H1 (cell line): ENCODE results near the gene BCAS1. TPM values are rescaled to one million over a fixed set of nuclear protein-coding genes. Genes with fewer than 3 reads are reported as not detected.

ENCODE experiments used
- CTCF ChIA-PET: fragments of 300-600 bp; sonication (Branson Sonifier 250); formaldehyde crosslinking; loops from one replicate; lab custom pipeline; 2021; ENCODE audit not compliant: partially characterized antibody; lab: Charles Lee
- POLR2A ChIA-PET: fragments of 300-600 bp; sonication (Branson Sonifier 250); formaldehyde crosslinking; loops from one replicate; lab custom pipeline; 2021; ENCODE audit warnings: inconsistent platforms; ENCODE audit not compliant: partially characterized antibody; lab: Charles Lee
- DNase-seq, 2 experiments: peaks; one replicate each; pipeline versions ENCODE4 v3.0.0 to v3.0.0-alpha.2; 2010 to 2022; ENCODE audit warnings: low spot score in 2 of 2, low read depth in 1 of 2, mixed read lengths in 1 of 2
- FAIRE-seq: peaks from 2 replicates; lab custom pipeline; 2011; peaks lifted over from hg19 to GRCh38; lab: Jason Lieb, UNC
- H2AFZ ChIP-seq: 2 replicates; pipeline ENCODE4 v1.8.1; 2012; ENCODE audit warnings: low read length, inconsistent platforms
- H2AK5ac ChIP-seq: 2 replicates; pipeline ENCODE4 v1.6.1; 2013; ENCODE audit warnings: low read depth, low read length
- H2BK120ac ChIP-seq: replicated peaks from 2 replicates; pipeline ENCODE3; 2013; ENCODE audit warnings: low read depth, low read length, inconsistent platforms
- H2BK12ac ChIP-seq: 2 replicates; pipeline ENCODE4 v1.6.1; 2013; ENCODE audit warnings: low read depth, low read length
- H2BK15ac ChIP-seq: 2 replicates; pipeline ENCODE4 v1.6.1; 2013; ENCODE audit warnings: low read length
- H2BK20ac ChIP-seq: 2 replicates; pipeline ENCODE4 v1.6.1; 2013; ENCODE audit warnings: low read length
- H2BK5ac ChIP-seq: 2 replicates; pipeline ENCODE4 v1.6.1; 2013; ENCODE audit warnings: low read depth, low read length
- H3K14ac ChIP-seq: 2 replicates; pipeline ENCODE4 v1.6.1; 2013; ENCODE audit warnings: inconsistent platforms; ENCODE audit not compliant: insufficient read length
- H3K18ac ChIP-seq: 2 replicates; pipeline ENCODE4 v1.6.1; 2013; ENCODE audit warnings: low read length; ENCODE audit errors: extremely low read depth
- H3K23ac ChIP-seq: 2 replicates; pipeline ENCODE4 v1.6.1; 2013; ENCODE audit warnings: inconsistent platforms; ENCODE audit not compliant: insufficient read length
- H3K23me2 ChIP-seq: 2 replicates; pipeline ENCODE4 v1.6.1; 2013; ENCODE audit warnings: low read depth, low read length
- H3K27ac ChIP-seq: 2 replicates; pipeline ENCODE4 v1.6.1; 2011; ENCODE audit warnings: low read depth, low read length, inconsistent platforms
- H3K27me3 ChIP-seq, 4 experiments: replicated peaks in 1 of 4; 1 replicate in 1 of 4; 2 replicates in 3 of 4; pipeline versions ENCODE4 v1.6.1 to v1.8.1; 2011 to 2013; ENCODE audit warnings: low read length in 3 of 4, mild to moderate bottlenecking in 3 of 4, inconsistent platforms in 2 of 4, mixed read lengths in 2 of 4, moderate library complexity in 1 of 4; ENCODE audit not compliant: control insufficient read depth in 3 of 4, insufficient read depth in 3 of 4; ENCODE audit errors: extremely low read depth in 1 of 4
- H3K36me3 ChIP-seq, 4 experiments: 2 replicates each; pipeline versions ENCODE4 v1.6.1 to v1.8.1; 2011 to 2013; ENCODE audit warnings: mild to moderate bottlenecking in 4 of 4, low read length in 3 of 4, moderate library complexity in 2 of 4, control low read depth in 1 of 4, inconsistent platforms in 1 of 4; ENCODE audit not compliant: insufficient read depth in 4 of 4, control insufficient read depth in 2 of 4
- H3K4ac ChIP-seq: replicated peaks from 2 replicates; pipeline ENCODE3; 2013; ENCODE audit warnings: low read length, low read depth, mixed read lengths, inconsistent platforms; ENCODE audit not compliant: insufficient read length
- H3K4me1 ChIP-seq, 4 experiments: replicated peaks in 1 of 4; 1 replicate in 1 of 4; 2 replicates in 3 of 4; pipeline versions ENCODE4 v1.6.1 to v1.8.1; 2011 to 2013; ENCODE audit warnings: low read length in 3 of 4, inconsistent platforms in 2 of 4, mixed read lengths in 1 of 4; ENCODE audit not compliant: insufficient read depth in 4 of 4, control insufficient read depth in 3 of 4
- H3K4me2 ChIP-seq, 2 experiments: 2 replicates each; pipeline versions ENCODE4 v1.6.1 to v1.8.1; 2011 to 2013; ENCODE audit warnings: low read depth in 2 of 2, low read length in 2 of 2, control low read depth in 1 of 2, inconsistent platforms in 1 of 2, mild to moderate bottlenecking in 1 of 2; ENCODE audit not compliant: insufficient read depth in 1 of 2
- H3K4me3 ChIP-seq, 4 experiments: fragments of 200-600, 300-600 bp in 1 of 4; sonication (generic), shearing (Covaris generic), sonication (Bioruptor Twin) in 1 of 4; 2 replicates each; pipeline versions ENCODE4 v1.5.1 to v1.8.1; 2011 to 2016; ENCODE audit warnings: low read length in 4 of 4, low read depth in 3 of 4, control low read depth in 2 of 4, inconsistent platforms in 2 of 4, mild to moderate bottlenecking in 2 of 4, mixed read lengths in 1 of 4, moderate library complexity in 1 of 4; ENCODE audit not compliant: insufficient read depth in 2 of 4; ENCODE audit errors: extremely low read depth in 1 of 4
- H3K56ac ChIP-seq: replicated peaks from 2 replicates; pipeline ENCODE3; 2013; ENCODE audit warnings: low read depth, mild to moderate bottlenecking, mixed read lengths, low read length, inconsistent platforms; ENCODE audit not compliant: insufficient read length
- H3K79me1 ChIP-seq: 2 replicates; pipeline ENCODE4 v1.6.1; 2013; ENCODE audit warnings: low read depth, low read length, control low read depth
- H3K79me2 ChIP-seq, 2 experiments: 2 replicates each; pipeline versions ENCODE4 v1.6.1 to v1.8.1; 2012 to 2013; ENCODE audit warnings: low read length in 2 of 2, mild to moderate bottlenecking in 2 of 2, inconsistent platforms in 1 of 2; ENCODE audit not compliant: insufficient read depth in 2 of 2, control insufficient read depth in 1 of 2
- H3K9ac ChIP-seq, 4 experiments: replicated peaks in 1 of 4; 1 replicate in 1 of 4; 2 replicates in 3 of 4; pipeline versions ENCODE4 v1.6.1 to v1.8.1; 2011 to 2013; ENCODE audit warnings: low read depth in 3 of 4, low read length in 3 of 4, control low read depth in 2 of 4, mild to moderate bottlenecking in 2 of 4, moderate library complexity in 2 of 4, inconsistent platforms in 1 of 4; ENCODE audit errors: extremely low read depth in 1 of 4
- H3K9me3 ChIP-seq, 2 experiments: 2 replicates each; pipeline versions ENCODE4 v1.6.1 to v1.8.1; 2012 to 2013; ENCODE audit warnings: mild to moderate bottlenecking in 2 of 2, moderate library complexity in 2 of 2, control low read depth in 1 of 2, inconsistent platforms in 1 of 2, low read depth in 1 of 2, low read length in 1 of 2, mixed read lengths in 1 of 2; ENCODE audit not compliant: insufficient read depth in 2 of 2
- H4K20me1 ChIP-seq, 2 experiments: replicated peaks in 1 of 2; 2 replicates each; pipeline versions ENCODE3 to v1.8.1; 2011 to 2013; ENCODE audit warnings: inconsistent platforms in 2 of 2, low read length in 2 of 2, mild to moderate bottlenecking in 1 of 2; ENCODE audit not compliant: insufficient read depth in 2 of 2, control insufficient read depth in 1 of 2
- H4K5ac ChIP-seq: 2 replicates; pipeline ENCODE4 v1.6.1; 2013; ENCODE audit warnings: low read length, low read depth, mixed read lengths, inconsistent platforms; ENCODE audit not compliant: insufficient read length
- H4K8ac ChIP-seq: 2 replicates; pipeline ENCODE4 v1.8.0; 2013; ENCODE audit warnings: mild to moderate bottlenecking, moderate library complexity, low read length, inconsistent platforms; ENCODE audit not compliant: insufficient read depth; ENCODE audit errors: extremely low read depth
- H4K91ac ChIP-seq: replicated peaks from 2 replicates; pipeline ENCODE3; 2013; ENCODE audit warnings: low read length, mixed read lengths, inconsistent platforms; ENCODE audit not compliant: insufficient read length
- ASH2L ChIP-seq: fragments of 200-600, 300-600 bp; sonication (generic); IDR thresholded peaks from one replicate; pipeline ENCODE4 v1.7.1; 2017; ENCODE audit warnings: low read length
- BCL11A ChIP-seq, 2 experiments: IDR thresholded peaks; one replicate each; pipeline ENCODE4 v1.6.1; 2011; ENCODE audit warnings: low read depth in 2 of 2, low read length in 2 of 2, mild to moderate bottlenecking in 2 of 2
- BRCA1 ChIP-seq: IDR thresholded peaks from 2 replicates; pipeline ENCODE4 v1.6.1; 2012; ENCODE audit warnings: low read depth, low read length, improper control_type of control experiment
- KDM5A ChIP-seq: fragments of 200-600 bp; IDR thresholded peaks from 2 replicates; pipeline ENCODE4 v1.7.1; 2012; ENCODE audit warnings: mild to moderate bottlenecking, low read length, inconsistent platforms, mixed read lengths
- POLR2A ChIP-seq, 2 experiments: IDR thresholded peaks; 1 replicate in 1 of 2; 2 replicates in 1 of 2; pipeline ENCODE4 v1.6.1; 2011; ENCODE audit warnings: low read depth in 2 of 2, low read length in 2 of 2, mild to moderate bottlenecking in 2 of 2; ENCODE audit errors: control extremely low read depth in 1 of 2
- RNF2 ChIP-seq: fragments of 200-900, 300-1000 bp; sonication (generic); IDR thresholded peaks from 2 replicates; pipeline ENCODE4 v1.7.1; 2016; ENCODE audit warnings: borderline replicate concordance, low read depth, mild to moderate bottlenecking, antibody characterized with exemption, low read length; ENCODE audit not compliant: poor library complexity, severe bottlenecking; ENCODE audit errors: missing control alignments
- WGBS, 2 experiments: shearing (Covaris generic) in 1 of 2; methylation state at CpG; one replicate each; pipeline versions ENCODE4 v1.1.6 to v1.1.7; 2013 to 2015; ENCODE audit warnings: low lambda C conversion rate in 2 of 2, mixed read lengths in 2 of 2, inconsistent platforms in 1 of 2, low coverage in 1 of 2, missing lambda C conversion rate in 1 of 2; ENCODE audit not compliant: insufficient replicate concordance in 2 of 2, insufficient coverage in 1 of 2, insufficient read length in 1 of 2; ENCODE audit errors: extremely low coverage in 1 of 2, missing lambda C conversion rate in 1 of 2; 5-methylcytosine and 5-hydroxymethylcytosine counted together
- polyA plus RNA-seq, 7 experiments: library from polyadenylated mRNA; depleted of rRNA in 3 of 7; stranded (reverse) in 5 of 7; unstranded in 2 of 7; fragments of >200 nt in 5 of 7; fragments of 200-250 nt in 2 of 7; gene quantifications; 1 replicate in 5 of 7; 2 replicates in 1 of 7; 4 replicates in 1 of 7; pipeline versions ENCODE4 v1.2.1 to v1.2.3, GENCODE V29; 2011 to 2013; ENCODE audit warnings: missing spikeins in 2 of 7, mixed read lengths in 2 of 7
- total RNA-seq: library from RNA; stranded (reverse); fragmentation: NEBNext Ultra II Directional; extraction: Animal tissue kit (Norgen Biotek cat#: 25700); gene quantifications from 2 replicates; pipeline ENCODE4 v1.2.1, GENCODE V29; 2021

The BCAS1 gene
- total and polyA plus RNA-seq, 2 of the 8 experiments (the other 6 are each of a cell fraction or from before 2014, with no cell fraction given) = 0.06 to 0.19 TPM

DNA sequence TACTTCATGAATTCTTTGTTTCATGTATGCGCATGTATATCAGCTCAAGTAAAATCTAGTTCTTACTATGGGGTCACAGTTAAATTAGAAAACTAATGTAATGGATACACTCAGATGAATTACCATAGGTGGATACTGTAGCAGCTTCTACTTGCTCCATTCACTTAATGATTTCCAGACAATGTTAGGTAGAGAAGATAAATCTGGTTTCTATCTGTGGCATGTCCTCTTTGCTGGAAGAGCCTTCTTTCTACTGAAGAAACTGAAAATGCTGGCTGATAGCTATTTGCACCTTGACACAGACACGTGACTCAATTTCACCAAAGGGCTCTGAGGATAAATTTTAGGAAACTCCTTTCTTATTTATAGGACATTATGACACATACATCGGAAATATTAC, 49.5 kb downstream of the BCAS1 start:
- Histone ChIP-seq H3K9me3 (no peaks in the 10 kb centered on the region), H2BK15ac (no peak overlapping the region), H3K18ac (no peak overlapping the region), H3K27ac (no peak overlapping the region), H3K4me1 (peaks cover 0 to 2% (median 0%) of the 10 kb centered on the region in 4 experiments; a peak in 2 of 7 replicates), H3K23me2 (no peaks in the 10 kb centered on the region), H3K27me3 (no peaks in the 10 kb centered on the region), H2BK12ac (no peak overlapping the region), H3K4ac (no peak overlapping the region), H2AFZ (no peak overlapping the region), H3K79me2 (no peaks in the 10 kb centered on the region), H2BK120ac (no peak overlapping the region), H3K56ac (no peak overlapping the region), H3K9ac (no peak overlapping the region), H3K79me1 (no peaks in the 10 kb centered on the region), H3K36me3 (no peaks in the 10 kb centered on the region), H4K20me1 (no peaks in the 10 kb centered on the region), H3K4me2 (no peak overlapping the region), H3K14ac (no peak overlapping the region), H2BK20ac (no peak overlapping the region), H2AK5ac (no peak overlapping the region), H4K91ac (no peak overlapping the region), H4K5ac (no peak overlapping the region), H2BK5ac (no peak overlapping the region), H3K4me3 (no peak overlapping the region), H4K8ac (no peak overlapping the region), H3K23ac (no peak overlapping the region)
- WGBS, 2 experiments = 96% methylated on average over 3 of the region's 3 CpGs; no CpG with 5 or more reads in 1 of the 2 experiments
- CTCF ChIA-PET = no interaction called here
- FAIRE-seq (no peak), DNase-seq (no peak)
- POLR2A ChIA-PET = no interaction called here
- TF ChIP-seq RNF2 (no peak), KDM5A (no peak), ASH2L (no peak), POLR2A (IDR thresholded peaks at IDR 0.05; ENCODE audit: control extremely low read depth in 1 of 2, low read depth in 2 of 2, low read length in 2 of 2) (no peak), BRCA1 (no peak), BCL11A (IDR thresholded peaks at IDR 0.05; ENCODE audit: low read depth in 2 of 2, low read length in 2 of 2) (no peak)
